IPS-11a (cell line): ENCODE results near the gene SEMA4D.

ENCODE experiments used
- H3K4me3 ChIP-seq: one replicate; pipeline ENCODE4 v1.5.1; 2013; ENCODE audit warnings: low read depth, low read length, control low read depth

The SEMA4D gene, protein sequence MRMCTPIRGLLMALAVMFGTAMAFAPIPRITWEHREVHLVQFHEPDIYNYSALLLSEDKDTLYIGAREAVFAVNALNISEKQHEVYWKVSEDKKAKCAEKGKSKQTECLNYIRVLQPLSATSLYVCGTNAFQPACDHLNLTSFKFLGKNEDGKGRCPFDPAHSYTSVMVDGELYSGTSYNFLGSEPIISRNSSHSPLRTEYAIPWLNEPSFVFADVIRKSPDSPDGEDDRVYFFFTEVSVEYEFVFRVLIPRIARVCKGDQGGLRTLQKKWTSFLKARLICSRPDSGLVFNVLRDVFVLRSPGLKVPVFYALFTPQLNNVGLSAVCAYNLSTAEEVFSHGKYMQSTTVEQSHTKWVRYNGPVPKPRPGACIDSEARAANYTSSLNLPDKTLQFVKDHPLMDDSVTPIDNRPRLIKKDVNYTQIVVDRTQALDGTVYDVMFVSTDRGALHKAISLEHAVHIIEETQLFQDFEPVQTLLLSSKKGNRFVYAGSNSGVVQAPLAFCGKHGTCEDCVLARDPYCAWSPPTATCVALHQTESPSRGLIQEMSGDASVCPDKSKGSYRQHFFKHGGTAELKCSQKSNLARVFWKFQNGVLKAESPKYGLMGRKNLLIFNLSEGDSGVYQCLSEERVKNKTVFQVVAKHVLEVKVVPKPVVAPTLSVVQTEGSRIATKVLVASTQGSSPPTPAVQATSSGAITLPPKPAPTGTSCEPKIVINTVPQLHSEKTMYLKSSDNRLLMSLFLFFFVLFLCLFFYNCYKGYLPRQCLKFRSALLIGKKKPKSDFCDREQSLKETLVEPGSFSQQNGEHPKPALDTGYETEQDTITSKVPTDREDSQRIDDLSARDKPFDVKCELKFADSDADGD

GRCh38 chr9:89497978-89498851 lies at the start of gene SEMA4D:
SEMA4D (minus strand) TSS chr9:89498113; CDS start chr9:89405456, 92,657 bp downstream.
- H3K4me3 ChIP-seq, result peak within 1 kb of the TSS; percentile 58

GRCh38 chr9:89547000-89547399 lies 49.1 kb upstream of the SEMA4D start:
- no peak overlapping the region for H3K4me3 ChIP-seq

DNA sequence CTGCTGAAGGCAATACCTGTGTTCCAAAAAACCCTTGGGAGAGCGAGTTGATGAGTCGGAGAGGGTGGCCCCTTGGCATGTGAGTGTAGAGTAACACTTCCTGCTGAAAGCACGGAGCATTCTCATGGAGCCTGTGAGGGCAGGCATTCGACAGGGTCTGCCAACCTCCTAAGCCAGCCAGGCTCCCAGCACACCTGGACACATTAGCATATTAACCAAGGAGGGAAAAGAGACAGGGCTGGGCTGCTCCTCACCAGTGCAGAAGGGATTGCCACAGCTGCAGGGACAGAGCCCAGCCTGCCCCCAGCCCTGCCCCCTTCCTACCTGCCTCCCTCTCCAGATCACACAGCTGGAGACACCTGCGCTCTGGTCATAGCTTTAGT lies 46.4 kb upstream of the SEMA4D start:
- H3K4me3 ChIP-seq, result no peak overlapping the region

DNA sequence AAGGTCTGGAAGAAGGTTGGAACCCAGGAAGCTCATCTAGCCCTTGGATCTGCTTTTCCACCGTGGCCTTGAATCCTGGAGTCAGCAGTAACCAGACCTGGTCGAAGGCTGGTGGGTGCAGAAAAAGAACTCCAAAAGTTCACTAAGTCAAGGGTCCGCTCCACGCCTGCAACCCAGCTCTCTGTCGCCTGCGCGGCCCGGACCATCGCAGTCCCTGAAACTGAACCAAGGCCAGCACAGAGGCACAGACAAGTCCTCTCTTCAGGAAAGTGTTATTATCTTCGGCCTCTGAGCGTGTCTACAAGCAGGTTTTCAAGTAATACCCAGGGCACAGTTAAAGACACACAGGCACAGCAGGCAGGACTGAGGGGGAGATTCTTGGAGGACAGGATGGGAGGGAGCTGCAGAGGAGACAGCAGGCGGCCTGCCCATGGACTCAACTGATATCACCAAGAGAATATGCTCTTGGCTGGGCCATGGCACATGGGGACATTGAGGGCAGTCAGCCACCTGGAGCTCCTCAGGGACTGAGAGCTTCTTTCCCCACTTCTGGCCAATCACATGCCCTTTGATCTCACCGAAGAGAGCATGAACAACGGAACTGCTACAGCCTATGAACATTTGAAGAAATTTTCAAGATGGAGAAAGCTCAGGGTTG lies 45.8 kb upstream of the SEMA4D start:
- H3K4me3 ChIP-seq, result no peak overlapping the region

- H3K4me3 ChIP-seq, result no peak overlapping the region
Measured at GRCh38 chr9:89543111-89543510, 45.2 kb upstream of the SEMA4D start.

GRCh38 chr9:89542401-89543021 lies 44.6 kb upstream of the SEMA4D start:
- no peak overlapping the region for H3K4me3 ChIP-seq

GRCh38 chr9:89541798-89542197 lies 43.9 kb upstream of the SEMA4D start:
- H3K4me3 ChIP-seq, result no peak overlapping the region

DNA sequence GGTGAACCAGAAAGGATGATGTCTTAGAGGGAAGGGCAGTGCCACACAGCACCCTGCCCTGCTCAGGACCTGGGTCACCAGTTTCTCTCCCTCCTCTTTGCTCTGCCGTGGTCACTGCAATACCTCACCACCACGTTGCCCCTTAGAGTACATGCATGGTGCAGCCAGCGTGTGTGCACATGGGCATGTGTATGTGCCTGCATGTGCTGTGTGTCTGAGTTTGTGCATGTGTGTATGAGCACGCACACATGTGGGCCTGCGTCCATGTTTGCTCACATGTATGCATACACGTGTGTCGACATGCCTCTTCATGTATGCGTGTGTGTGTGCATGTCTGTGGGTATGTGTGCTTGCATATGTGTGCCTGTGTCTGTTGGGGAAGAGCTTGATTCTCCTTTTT lies 41.5 kb upstream of the SEMA4D start:
- no peak overlapping the region for H3K4me3 ChIP-seq

DNA sequence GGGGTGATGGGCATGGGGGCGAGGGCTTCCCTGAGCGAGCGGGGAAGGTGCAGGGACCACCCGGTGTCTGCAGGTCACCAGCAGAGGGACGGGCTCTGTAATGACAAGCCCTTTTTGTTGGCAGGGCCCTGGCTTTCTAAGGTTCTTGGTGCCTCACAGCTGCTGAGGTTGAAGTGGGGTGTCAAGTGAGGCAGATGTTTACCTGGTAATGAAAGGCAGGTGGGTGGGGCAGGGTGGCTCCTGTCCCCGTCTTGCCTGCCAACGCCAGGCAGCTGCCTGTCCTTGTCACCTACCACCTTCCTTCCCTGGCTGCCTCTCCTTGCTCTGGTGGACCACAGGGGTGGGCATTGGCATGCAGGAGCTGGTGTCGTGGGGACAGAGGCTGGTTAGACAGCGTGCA lies 41.0 kb upstream of the SEMA4D start:
- H3K4me3 ChIP-seq, result no peak overlapping the region

DNA sequence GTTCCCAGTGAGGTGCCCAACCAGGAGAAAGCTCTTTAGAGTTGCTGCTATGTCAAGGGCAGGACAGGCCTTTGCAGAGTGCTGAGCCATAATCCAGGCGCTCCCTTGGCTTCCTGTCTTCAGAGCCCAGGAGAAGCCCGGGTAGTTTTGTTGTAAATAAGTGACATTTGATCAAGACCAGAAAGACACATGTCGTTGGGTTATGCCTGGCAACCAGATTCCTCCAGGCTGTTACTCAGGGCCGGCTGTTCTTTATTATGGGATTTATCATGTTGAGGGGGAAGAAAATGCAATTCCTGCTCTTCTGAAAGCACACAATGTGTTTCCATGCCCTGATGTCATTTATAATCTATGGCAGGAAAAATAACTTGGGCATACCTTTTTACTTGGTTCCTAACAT lies 39.3 kb upstream of the SEMA4D start:
- H3K4me3 ChIP-seq, result no peak overlapping the region

- H3K4me3 ChIP-seq, result no peak overlapping the region
Measured at GRCh38 chr9:89536600-89536999, 38.7 kb upstream of the SEMA4D start.

GRCh38 chr9:89536145-89536574 lies 38.2 kb upstream of the SEMA4D start:
- H3K4me3 ChIP-seq, result no peak overlapping the region

DNA sequence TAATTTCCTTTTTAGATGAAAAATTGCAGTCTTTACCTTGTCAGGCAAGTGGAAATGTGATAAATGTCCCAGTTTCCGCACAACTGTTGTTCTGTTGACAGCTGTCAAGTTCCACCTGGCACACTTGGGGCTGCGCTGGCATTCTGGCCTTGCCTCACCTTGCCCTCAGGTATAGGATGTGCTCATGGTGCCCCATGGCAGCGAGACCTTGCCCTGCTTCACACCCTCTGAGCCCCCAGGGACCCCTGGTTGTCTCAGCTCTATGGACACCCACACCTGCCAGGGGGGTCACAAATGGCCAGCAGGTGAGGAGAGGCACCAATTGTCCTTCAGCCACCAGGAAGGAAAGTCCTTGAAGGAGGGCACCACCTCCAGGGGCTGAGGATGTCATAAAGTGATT lies 37.5 kb upstream of the SEMA4D start:
- H3K4me3 ChIP-seq, result no peak overlapping the region

DNA sequence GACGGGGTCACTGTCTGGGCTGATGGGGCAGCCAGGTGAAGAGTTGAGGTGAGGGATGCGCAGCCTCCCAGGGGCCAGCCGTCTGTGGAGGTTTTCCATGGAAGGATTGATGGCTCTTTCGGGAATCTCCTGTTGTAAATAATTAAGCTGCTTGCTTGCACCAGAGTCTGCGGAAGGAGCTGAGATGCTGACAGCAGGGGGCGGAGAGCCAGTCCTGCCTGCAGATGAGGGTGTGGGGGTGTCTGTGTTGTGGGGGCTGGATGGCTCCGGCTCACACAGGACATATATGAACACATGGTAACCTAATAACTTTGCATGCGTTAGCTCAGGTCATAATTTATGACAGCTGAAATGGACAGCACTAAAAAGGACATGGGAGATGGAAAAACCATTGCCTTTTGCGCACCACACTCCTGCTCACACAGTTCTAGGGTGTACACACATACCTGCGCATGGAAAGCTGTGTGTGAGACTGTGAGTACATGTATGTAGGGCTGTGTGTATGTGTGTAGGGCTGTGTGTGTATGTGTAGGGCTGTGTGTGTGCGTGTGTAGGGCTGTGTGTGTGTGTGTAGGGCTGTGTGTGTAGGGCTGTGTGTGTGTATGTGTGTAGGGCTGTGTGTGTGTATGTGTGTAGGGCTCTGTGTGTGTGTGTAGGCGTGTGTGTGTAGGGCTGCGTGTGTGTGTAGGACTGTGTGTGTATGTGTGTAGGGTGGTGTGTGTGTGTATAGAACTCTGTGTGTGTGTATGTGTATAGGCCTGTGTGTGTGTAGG lies 36.8 kb upstream of the SEMA4D start:
- no peak overlapping the region for H3K4me3 ChIP-seq

- H3K4me3 ChIP-seq, result no peak overlapping the region
Measured at GRCh38 chr9:89533411-89534095, 35.6 kb upstream of the SEMA4D start.

GRCh38 chr9:89532944-89533343 lies 35.0 kb upstream of the SEMA4D start:
- H3K4me3 ChIP-seq, result no peak overlapping the region

GRCh38 chr9:89532478-89532877 lies 34.6 kb upstream of the SEMA4D start:
- no peak overlapping the region for H3K4me3 ChIP-seq

GRCh38 chr9:89531766-89532165 lies 33.9 kb upstream of the SEMA4D start:
- H3K4me3 ChIP-seq, result no peak overlapping the region

- no peak overlapping the region for H3K4me3 ChIP-seq
Measured at GRCh38 chr9:89530726-89531125, 32.8 kb upstream of the SEMA4D start.
